Measurements from ENCODE around the gene ALDH1L1.

ALDH1L1 gene

DNA sequence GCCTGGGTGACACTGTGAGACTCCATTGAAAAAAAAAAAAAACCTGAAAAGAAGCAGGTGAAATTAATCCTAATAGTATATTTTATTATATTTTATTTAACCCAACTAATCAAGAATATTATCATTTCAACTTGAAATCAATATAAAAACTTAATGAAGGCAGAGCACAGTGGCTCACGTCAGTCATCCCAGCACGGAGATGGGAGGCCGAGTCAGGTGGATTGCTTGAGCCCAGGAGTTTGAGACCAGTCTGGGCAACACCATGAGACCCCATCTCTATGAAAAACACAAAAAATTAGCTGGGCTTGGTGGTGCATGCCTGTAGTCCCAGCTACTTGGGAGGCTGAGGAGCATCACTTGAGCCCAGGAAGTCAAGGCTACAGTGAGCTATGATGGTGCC is 63.2 kb downstream of the ALDH1L1 start:
- DNase-seq (ENCODE audit: low read depth, low spot score) = no peak
- no peak overlapping the region for H3K4me3 ChIP-seq (ENCODE audit: low read depth, low read length)
- CTCF ChIA-PET = interaction anchor here (0.6 to 7.0 kb wide), 2 partner anchors 16 to 21 kb away, joined by 3 to 44 read pairs; no protein-coding TSS in a partner anchor
- POLR2A ChIA-PET = no interaction called here
- TF ChIP-seq, protein P1, sequence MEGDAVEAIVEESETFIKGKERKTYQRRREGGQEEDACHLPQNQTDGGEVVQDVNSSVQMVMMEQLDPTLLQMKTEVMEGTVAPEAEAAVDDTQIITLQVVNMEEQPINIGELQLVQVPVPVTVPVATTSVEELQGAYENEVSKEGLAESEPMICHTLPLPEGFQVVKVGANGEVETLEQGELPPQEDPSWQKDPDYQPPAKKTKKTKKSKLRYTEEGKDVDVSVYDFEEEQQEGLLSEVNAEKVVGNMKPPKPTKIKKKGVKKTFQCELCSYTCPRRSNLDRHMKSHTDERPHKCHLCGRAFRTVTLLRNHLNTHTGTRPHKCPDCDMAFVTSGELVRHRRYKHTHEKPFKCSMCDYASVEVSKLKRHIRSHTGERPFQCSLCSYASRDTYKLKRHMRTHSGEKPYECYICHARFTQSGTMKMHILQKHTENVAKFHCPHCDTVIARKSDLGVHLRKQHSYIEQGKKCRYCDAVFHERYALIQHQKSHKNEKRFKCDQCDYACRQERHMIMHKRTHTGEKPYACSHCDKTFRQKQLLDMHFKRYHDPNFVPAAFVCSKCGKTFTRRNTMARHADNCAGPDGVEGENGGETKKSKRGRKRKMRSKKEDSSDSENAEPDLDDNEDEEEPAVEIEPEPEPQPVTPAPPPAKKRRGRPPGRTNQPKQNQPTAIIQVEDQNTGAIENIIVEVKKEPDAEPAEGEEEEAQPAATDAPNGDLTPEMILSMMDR (IDR thresholded peaks at IDR 0.05; ENCODE audit: insufficient read depth, low read length, missing control alignments) = no peak

DNA sequence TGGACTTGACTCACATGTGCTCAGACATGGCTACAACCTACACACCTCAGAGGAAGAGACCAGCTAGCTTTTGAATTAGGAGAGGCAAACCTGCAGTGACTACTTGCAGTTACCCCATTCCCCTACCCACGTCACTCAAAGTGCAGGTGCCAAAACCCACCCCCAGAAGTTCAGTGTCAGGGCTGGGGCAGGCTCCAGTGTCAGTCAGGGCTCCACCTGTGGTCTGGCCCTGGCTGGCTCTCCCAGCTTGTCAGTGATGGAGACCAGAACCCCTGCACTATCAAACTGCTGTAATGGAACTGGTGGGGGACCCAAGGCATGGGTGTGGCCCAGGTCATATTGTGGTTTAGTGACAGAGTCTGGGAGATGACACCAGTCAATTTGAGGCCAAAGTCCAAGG is 63.9 kb downstream of the ALDH1L1 start:
- ChIA-PET CTCF (interaction anchor here (7.0 kb wide), 1 partner anchor 17 kb away, joined by 44 read pairs; no protein-coding TSS in a partner anchor), POLR2A (no interaction called here)
- TF ChIP-seq, protein P1 (IDR thresholded peaks at IDR 0.05; ENCODE audit: insufficient read depth, low read length, missing control alignments) = no peak
- H3K4me3 ChIP-seq (ENCODE audit: low read depth, low read length) = no peak overlapping the region
- no peak for DNase-seq (ENCODE audit: low read depth, low spot score)

DNA sequence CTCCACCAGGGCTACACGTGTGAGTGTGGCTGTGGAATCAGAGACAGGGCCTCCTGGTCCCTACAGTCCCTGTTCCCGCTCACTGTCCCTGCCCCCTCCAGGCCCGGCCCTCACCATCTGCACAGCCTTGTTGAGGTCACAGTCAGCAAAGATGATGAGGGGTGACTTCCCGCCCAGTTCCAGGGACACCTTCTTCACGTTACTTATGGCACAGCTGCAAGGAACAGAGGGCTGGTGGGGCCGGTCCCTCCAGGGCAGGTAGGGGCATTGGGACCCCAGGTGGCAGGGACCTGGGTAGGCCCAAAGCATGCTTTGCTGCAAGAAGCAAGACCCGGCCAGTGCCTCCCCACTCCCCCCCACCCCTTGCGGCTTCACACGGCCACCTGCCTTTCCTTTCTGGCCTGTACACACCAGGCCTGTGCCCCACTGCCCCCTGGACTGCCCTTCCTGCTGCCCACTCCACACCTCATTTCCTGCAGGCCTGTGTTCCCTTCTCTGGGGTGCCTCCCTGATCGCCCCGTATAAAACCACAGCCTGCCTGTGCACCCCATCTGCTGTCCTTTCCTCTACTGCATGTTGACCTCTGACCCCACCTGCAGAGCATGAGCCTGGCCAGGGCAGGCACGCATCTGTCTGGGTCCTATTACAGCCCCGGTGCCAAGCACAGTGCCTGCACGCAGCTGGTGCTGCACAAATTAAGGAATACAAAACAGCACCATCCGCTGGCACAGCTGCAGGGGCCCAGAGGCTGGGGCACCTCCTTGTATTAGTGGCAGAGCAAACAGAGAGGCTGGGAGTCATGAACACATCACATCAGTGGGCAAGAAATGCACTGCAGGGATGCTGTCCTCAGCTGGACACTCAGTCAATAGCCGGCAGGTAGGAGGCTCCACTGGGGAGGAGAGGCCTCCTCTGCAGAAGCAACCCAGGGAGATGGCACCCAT is 65.7 kb downstream of the ALDH1L1 start:
- CTCF ChIA-PET = interaction anchor here (1.3 kb wide), 1 partner anchor 18 kb away, joined by 3 read pairs; no protein-coding TSS in a partner anchor
- TF ChIP-seq, protein P1 (IDR thresholded peaks at IDR 0.05; ENCODE audit: insufficient read depth, low read length, missing control alignments) = no peak
- no peak overlapping the region for H3K4me3 ChIP-seq (ENCODE audit: low read depth, low read length)
- no peak for DNase-seq (ENCODE audit: low read depth, low spot score)
- POLR2A ChIA-PET = no interaction called here

DNA sequence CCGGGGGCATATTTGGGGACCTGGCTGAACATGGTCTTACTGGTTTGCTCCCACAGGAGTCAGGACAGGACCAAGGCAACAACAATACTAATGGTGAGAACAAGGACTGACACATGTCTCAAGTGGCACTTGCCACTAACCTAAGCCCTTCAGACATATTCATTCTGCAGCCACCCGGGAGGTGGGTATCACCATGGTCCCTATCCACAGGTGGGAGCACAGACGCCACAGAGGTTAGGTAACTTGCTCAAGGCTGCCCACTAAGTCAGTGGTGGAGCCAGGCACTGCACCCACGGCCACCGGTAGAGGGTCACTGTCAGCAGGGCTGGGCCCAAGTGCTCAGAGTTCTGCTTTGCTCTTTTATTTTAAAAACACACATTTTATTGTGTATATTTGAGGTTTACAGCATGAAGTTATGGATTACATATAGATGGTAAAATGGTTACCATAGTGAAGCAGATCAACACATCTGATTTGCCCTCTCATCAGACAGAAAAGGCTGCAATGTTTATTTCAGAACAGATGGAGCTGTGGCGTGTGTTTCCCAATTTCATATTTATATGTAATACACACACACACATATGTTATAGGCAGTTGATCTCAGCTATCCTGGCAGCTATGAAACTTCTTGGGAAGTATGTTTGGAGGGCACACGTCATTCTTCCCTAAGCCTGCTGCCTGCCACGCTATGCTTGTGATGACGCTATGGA is 66.5 kb downstream of the ALDH1L1 start:
- ChIA-PET CTCF (no interaction called here), POLR2A (no interaction called here)
- TF ChIP-seq, protein P1 (IDR thresholded peaks at IDR 0.05; ENCODE audit: insufficient read depth, low read length, missing control alignments) = peak; percentile 33

DNA sequence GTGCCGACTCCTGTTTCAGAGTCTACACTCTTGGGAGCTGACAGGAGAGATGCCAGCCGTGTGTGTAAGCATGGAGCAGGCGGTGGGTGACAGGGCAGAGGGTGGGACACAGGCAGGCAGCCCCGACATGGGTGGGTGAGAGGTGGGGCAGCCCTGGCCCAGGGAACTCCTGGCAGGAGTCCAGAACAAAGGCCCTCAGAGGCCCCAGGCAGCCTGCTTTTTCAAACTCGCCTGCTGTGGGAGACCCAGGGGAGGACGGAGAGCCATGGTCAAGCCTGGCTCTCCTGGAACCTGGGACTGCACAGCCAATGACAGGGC is 67.2 kb downstream of the ALDH1L1 start:
- H3K4me3 ChIP-seq (ENCODE audit: low read depth, low read length) = no peak overlapping the region
- DNase-seq (ENCODE audit: low read depth, low spot score) = no peak
- TF ChIP-seq, protein P1 (IDR thresholded peaks at IDR 0.05; ENCODE audit: insufficient read depth, low read length, missing control alignments) = no peak
- POLR2A ChIA-PET = no interaction called here
- CTCF ChIA-PET = no interaction called here

More for the DNA sequence above, 66.5 kb downstream of the ALDH1L1 start:
- no peak for DNase-seq (ENCODE audit: low read depth, low spot score)
- no peak overlapping the region for H3K4me3 ChIP-seq (ENCODE audit: low read depth, low read length)
